Stomach (tissue), 9 donors: ENCODE results near the gene HLA-DMA. TPM values are rescaled to one million over a fixed set of nuclear protein-coding genes. Genes with fewer than 3 reads are reported as not detected.

ENCODE experiments used
- DNase-seq, 2 donors: peaks; one replicate each; pipeline versions ENCODE4 v3.0.0 to v3.0.0-alpha.2; 2013 to 2019
- H3K27ac ChIP-seq, 5 donors: fragments of 200-600 bp in 4 of 5; sonication (generic) in 4 of 5; one replicate each; pipeline ENCODE4 v1.5.1; 2013 to 2019; ENCODE audit warnings: mild to moderate bottlenecking in 1 of 5, moderate library complexity in 1 of 5
- H3K27me3 ChIP-seq, 3 donors: fragments of 200-600 bp; sonication (generic); one replicate each; pipeline ENCODE4 v1.5.1; 2017 to 2019; ENCODE audit warnings: mixed run types in 1 of 3
- H3K36me3 ChIP-seq, 4 donors: fragments of 200-600 bp; sonication (generic); 1 replicate in 3 of 4; 2 replicates in 1 of 4; pipeline ENCODE4 v1.5.1; 2016 to 2019
- H3K4me1 ChIP-seq, 4 donors: fragments of 200-600 bp; sonication (generic); one replicate each; pipeline ENCODE4 v1.5.1; 2016 to 2019
- H3K4me3 ChIP-seq, 4 donors: fragments of 200-600 bp; sonication (generic) in 3 of 4; one replicate each; pipeline ENCODE4 v1.5.1; 2016 to 2019; ENCODE audit warnings: mild to moderate bottlenecking in 1 of 4
- H3K9me3 ChIP-seq, 4 donors: fragments of 200-600 bp; sonication (generic); one replicate each; pipeline ENCODE4 v1.5.1; 2016 to 2019
- EP300 ChIP-seq: sonication (generic); formaldehyde crosslinking; IDR thresholded peaks from one replicate; pipeline ENCODE4 v1.6.1; 2017; ENCODE audit warnings: antibody characterized with exemption
- POLR2A ChIP-seq, 4 donors: fragments of 450-650 bp; IDR thresholded peaks; one replicate each; pipeline ENCODE4 v1.6.1; 2016; ENCODE audit warnings: antibody characterized with exemption in 4 of 4, control low read depth in 2 of 4, mild to moderate bottlenecking in 1 of 4, moderate library complexity in 1 of 4
- POLR2AphosphoS5 ChIP-seq, 3 donors: sonication (generic); formaldehyde crosslinking; IDR thresholded peaks; one replicate each; pipeline ENCODE4 v1.6.1; 2016; ENCODE audit warnings: antibody characterized with exemption in 3 of 3
- WGBS, 5 donors: extraction: QIAGEN DNeasy Blood & Tissue Kit in 3 of 5; methylation state at CpG; one replicate each; pipeline versions ENCODE4 v1.1.5 to v1.1.7; 2013 to 2018; 5-methylcytosine and 5-hydroxymethylcytosine counted together
- intact Hi-C: fragments of 100-400 bp; cut with DNase I; formaldehyde crosslinking; loops from one replicate; pipeline ENCODE4 v1.15.1; 2023; ENCODE audit warnings: low total_unique reads
- polyA plus RNA-seq, 3 donors: library from polyadenylated mRNA; stranded (reverse); fragments of 200-250 nt; gene quantifications; one replicate each; pipeline ENCODE4 v1.2.3, GENCODE V29; 2013
- total RNA-seq, 5 donors: library from RNA; depleted of rRNA; stranded (reverse); fragments of >200 nt; gene quantifications; one replicate each; pipeline versions ENCODE4 v1.1.0 to v1.2.3, GENCODE V29; 2014 to 2016
- TF ChIP-seq, protein P1 (sequence below), 7 experiments: fragments of 450-650 bp in 4 of 7; fragments of 200-600 bp in 3 of 7; sonication (generic) in 3 of 7; IDR thresholded peaks; one replicate each; pipeline ENCODE4 v1.5.1; 2016 to 2019; ENCODE audit warnings: antibody characterized with exemption in 7 of 7, control low read depth in 2 of 7, mild to moderate bottlenecking in 1 of 7
- donor health status: healthy with polysubstance abuse.
- donor health status: Bipolar disorder and iron deficiency.
- donor health status: healthy.

The HLA-DMA gene
- total and polyA plus RNA-seq, 8 donors = 0.87 to 129 (median 32.2) TPM

DNA sequence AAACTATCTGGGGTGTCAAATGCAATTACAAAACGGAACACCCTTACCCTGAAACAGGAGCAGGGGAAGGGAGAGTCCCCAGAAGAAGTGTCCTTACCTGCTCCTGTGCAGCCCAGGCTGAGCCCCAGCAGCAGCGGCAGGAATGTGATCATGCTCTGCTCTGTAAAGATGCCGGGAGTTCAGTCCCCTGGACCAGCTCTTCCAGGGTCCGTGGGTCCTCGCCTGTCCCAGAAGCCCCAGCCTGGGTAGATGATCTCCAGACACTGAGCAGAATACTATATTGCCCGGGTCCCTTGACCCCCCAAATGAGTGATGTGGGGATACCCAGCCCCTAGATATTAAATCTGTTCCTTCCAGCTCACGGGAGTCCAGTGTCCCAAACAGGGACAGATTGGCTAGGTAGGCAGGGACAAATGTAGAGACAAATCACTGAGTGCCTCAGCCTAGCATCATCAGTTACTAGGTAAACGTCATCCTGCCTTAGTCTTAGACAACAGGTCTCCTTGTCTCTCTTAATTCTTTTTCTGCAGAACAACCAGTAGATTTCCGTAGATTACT is 12.2 kb downstream of the HLA-DMA start, which contains the start of gene HLA-DMB:
Gene HLA-DMB, minus strand, starts transcription at position 373 of the 558 bp plus-strand sequence. Its CDS starts 221 bp downstream, at position 152.
- H3K9me3 ChIP-seq = peaks cover 0 to 4% (median 0%) of the 10 kb centered on the region in 4 donors
- 6 to 21% (median 16%) methylated on average over 7 to 9 of the region's 9 CpGs for WGBS, 5 donors
- intact Hi-C loops = no loop called here
- H3K4me3 ChIP-seq = peak within 1 kb of the TSS; percentile 28 to 56 (median 48)
- TF ChIP-seq EP300 (no peak), POLR2A (IDR thresholded peaks at IDR 0.05) (no peak), POLR2AphosphoS5 (IDR thresholded peaks at IDR 0.05) (peak in 2 of 3 donors; percentile 55 to 85)
- H3K27ac ChIP-seq = peak within 1 kb of the TSS; percentile 71 to 90 (median 72)
- H3K27me3 ChIP-seq = no peaks in the 10 kb centered on the region
- peaks cover 0 to 33% (median 16%) of the 10 kb centered on the region in 4 donors for H3K4me1 ChIP-seq
- DNase-seq = peak; percentile 67 to 92
- H3K36me3 ChIP-seq = peaks cover 0 to 20% (median 0%) of the 10 kb centered on the region in 4 donors

DNA sequence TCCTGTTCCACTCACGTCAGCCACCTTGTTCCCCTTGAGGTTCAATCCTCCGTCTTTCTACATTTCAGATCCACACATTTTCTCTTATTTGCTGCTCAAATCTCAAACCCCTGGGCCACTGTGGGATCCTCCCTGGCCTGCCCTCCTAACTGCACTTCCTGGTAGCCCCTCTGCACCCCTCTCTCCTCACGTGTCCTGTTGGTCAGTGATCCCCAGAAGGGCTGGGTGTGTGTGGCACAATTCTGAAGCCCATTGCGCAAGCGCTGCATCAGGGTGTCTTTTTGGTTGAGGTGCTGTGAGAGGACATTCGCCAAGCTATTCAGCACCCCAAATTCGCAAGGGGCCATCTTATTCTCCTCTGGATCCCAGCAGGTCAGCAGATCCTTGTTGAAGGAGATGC is 14.4 kb downstream of the HLA-DMA start:
- 89 to 92% (median 90%) methylated on average over 7 of the region's 7 CpGs for WGBS, 5 donors
- Histone ChIP-seq H3K36me3 (peaks cover 0 to 20% (median 0%) of the 10 kb centered on the region in 4 donors), H3K27ac (peak overlapping the region in 1 of 5 donors; percentile 10), H3K4me1 (peaks cover 0 to 29% (median 12%) of the 10 kb centered on the region in 4 donors), H3K9me3 (no peaks in the 10 kb centered on the region), H3K27me3 (no peaks in the 10 kb centered on the region), H3K4me3 (no peak overlapping the region)
- DNase-seq = no peak
- intact Hi-C loops = loop anchor here (5.0 to 10.0 kb wide), 2 partner anchors 49 to 54 kb away; no protein-coding TSS in a partner anchor
- TF ChIP-seq, protein P1, sequence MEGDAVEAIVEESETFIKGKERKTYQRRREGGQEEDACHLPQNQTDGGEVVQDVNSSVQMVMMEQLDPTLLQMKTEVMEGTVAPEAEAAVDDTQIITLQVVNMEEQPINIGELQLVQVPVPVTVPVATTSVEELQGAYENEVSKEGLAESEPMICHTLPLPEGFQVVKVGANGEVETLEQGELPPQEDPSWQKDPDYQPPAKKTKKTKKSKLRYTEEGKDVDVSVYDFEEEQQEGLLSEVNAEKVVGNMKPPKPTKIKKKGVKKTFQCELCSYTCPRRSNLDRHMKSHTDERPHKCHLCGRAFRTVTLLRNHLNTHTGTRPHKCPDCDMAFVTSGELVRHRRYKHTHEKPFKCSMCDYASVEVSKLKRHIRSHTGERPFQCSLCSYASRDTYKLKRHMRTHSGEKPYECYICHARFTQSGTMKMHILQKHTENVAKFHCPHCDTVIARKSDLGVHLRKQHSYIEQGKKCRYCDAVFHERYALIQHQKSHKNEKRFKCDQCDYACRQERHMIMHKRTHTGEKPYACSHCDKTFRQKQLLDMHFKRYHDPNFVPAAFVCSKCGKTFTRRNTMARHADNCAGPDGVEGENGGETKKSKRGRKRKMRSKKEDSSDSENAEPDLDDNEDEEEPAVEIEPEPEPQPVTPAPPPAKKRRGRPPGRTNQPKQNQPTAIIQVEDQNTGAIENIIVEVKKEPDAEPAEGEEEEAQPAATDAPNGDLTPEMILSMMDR (IDR thresholded peaks at IDR 0.05) = no peak
- TF ChIP-seq POLR2A (IDR thresholded peaks at IDR 0.05) (no peak), EP300 (no peak), POLR2AphosphoS5 (IDR thresholded peaks at IDR 0.05) (no peak)

DNA sequence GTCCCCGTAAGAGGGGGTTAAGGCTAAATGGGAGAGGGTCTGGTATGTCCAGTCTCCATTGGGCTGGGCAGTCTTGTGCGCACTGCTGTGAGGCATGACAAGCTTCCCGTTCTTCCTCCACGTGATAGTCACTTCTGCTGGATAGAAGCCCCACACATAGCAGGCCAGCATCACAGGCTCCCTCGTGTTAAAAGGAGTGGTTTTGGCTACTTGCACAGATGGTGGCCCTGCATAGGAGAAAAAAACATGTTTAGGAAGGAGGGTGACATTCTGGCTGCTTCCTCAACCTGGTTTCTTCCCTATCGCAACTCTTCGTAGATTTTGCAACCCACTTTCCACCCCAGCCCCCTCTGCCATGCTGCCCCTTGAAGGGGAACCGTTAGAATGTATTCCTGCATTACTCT is 15.7 kb downstream of the HLA-DMA start:
- peaks cover 0 to 32% (median 11%) of the 10 kb centered on the region in 4 donors for H3K4me1 ChIP-seq
- intact Hi-C loops = loop anchor here (5.0 to 10.0 kb wide), 2 partner anchors 50 to 52 kb away; no protein-coding TSS in a partner anchor
- H3K9me3 ChIP-seq = no peaks in the 10 kb centered on the region
- DNase-seq = no peak
- peak overlapping the region in 2 of 5 donors; percentile 13 to 25 for H3K27ac ChIP-seq
- no peaks in the 10 kb centered on the region for H3K27me3 ChIP-seq
- no peak overlapping the region for H3K4me3 ChIP-seq
- 69 to 86% (median 82%) methylated on average over 8 of the region's 8 CpGs for WGBS, 5 donors
- peaks cover 0 to 20% (median 0%) of the 10 kb centered on the region in 4 donors for H3K36me3 ChIP-seq
- TF ChIP-seq, protein P1 (IDR thresholded peaks at IDR 0.05) = no peak
- TF ChIP-seq EP300 (no peak), POLR2AphosphoS5 (IDR thresholded peaks at IDR 0.05) (no peak), POLR2A (IDR thresholded peaks at IDR 0.05) (no peak)

DNA sequence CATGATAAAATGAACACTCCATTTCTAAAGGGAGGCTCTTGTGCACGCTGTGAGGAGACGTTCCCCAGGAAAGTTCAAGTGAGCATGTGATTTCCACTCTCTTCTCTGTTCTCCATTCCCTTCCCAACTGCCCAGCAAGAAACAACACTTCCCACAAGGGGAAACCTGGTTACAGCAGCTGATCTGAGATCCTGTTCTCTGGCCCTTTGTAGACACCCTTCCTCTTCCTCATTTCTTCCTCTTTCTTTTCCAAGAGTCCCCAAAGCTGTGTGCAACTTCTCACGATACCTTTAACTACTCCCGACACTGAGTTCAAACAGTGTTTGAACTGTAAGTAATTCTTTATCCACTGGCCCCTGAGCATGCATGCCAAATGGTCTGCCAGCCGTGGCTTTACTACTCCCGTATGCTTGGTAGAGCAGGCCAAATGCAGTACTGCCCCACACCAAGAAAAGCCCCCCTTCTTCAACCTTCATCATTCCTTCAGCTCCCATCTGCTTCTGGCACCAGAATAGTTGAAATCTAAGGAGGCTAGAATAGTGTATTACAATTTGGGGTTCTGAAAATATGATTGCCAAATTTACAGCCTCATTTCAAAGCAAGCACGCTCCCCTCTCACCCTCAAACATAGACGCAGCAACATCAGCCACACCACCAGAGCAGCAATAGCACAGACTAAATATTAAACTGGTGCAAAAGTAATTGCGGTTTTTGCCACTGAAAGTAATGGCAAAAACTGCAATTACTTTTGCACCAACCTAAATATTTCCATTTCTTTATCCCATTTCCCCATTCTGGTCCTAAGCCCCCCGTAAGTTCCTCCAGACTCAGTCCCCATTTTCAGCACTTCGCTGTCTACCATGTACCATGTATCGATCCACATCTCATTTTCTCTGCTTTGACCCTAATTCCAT is 16.4 kb downstream of the HLA-DMA start:
- TF ChIP-seq POLR2A (IDR thresholded peaks at IDR 0.05) (no peak), EP300 (no peak)
- TF ChIP-seq, protein P1 (IDR thresholded peaks at IDR 0.05) = no peak
- 70 to 79% (median 73%) methylated on average over 12 of the region's 12 CpGs for WGBS, 5 donors
- Histone ChIP-seq H3K4me1 (peaks cover 0 to 31% (median 11%) of the 10 kb centered on the region in 4 donors), H3K4me3 (no peak overlapping the region), H3K36me3 (peaks cover 0 to 20% (median 0%) of the 10 kb centered on the region in 4 donors), H3K27ac (peak overlapping the region in 2 of 5 donors; percentile 13 to 25), H3K9me3 (no peaks in the 10 kb centered on the region), H3K27me3 (no peaks in the 10 kb centered on the region)
- no peak for DNase-seq
- intact Hi-C loops = loop anchor here (5.0 to 10.0 kb wide), 2 partner anchors 51 to 52 kb away; no protein-coding TSS in a partner anchor
